NCI-H446 treated with DMSO at 0.1 percent for 48 hours (cell line): ENCODE measurements around the gene NDUFV3.
"Not testable (repeated sequence)": the region's sequence is repeated elsewhere in the genome, so short reads cannot be mapped to it uniquely, and the experiment has no call there.

Experiments used
- DNase-seq: peaks from one replicate; lab custom pipeline; 2025; lab: John Stamatoyannopoulos, UW

Gene NDUFV3

GRCh38 chr21:42892931-42893755 is at the start of gene NDUFV3:
Gene NDUFV3 (plus strand): TSS chr21:42893309. CDS start chr21:42893334, 25 bp downstream.
- peak; percentile 96 for DNase-seq

- no peak for DNase-seq
Observed at GRCh38 chr21:42844411-42845113, 48.5 kb upstream of the NDUFV3 start.

GRCh38 chr21:42845296-42845965 is 47.7 kb upstream of the NDUFV3 start:
- no peak for DNase-seq

- DNase-seq, result no peak
Observed at GRCh38 chr21:42846221-42846620, 46.9 kb upstream of the NDUFV3 start.

GRCh38 chr21:42847051-42847707 is 45.9 kb upstream of the NDUFV3 start:
- no peak for DNase-seq

- no peak for DNase-seq
Observed at GRCh38 chr21:42847726-42848125, 45.4 kb upstream of the NDUFV3 start.

GRCh38 chr21:42848144-42848931 is 44.8 kb upstream of the NDUFV3 start:
- not testable (repeated sequence) for DNase-seq

GRCh38 chr21:42848932-42849758 is 44.0 kb upstream of the NDUFV3 start:
- DNase-seq, result no peak

- DNase-seq, result no peak
Observed at GRCh38 chr21:42849759-42850412, 43.2 kb upstream of the NDUFV3 start.

GRCh38 chr21:42850463-42850862 is 42.6 kb upstream of the NDUFV3 start:
- no peak for DNase-seq

GRCh38 chr21:42850866-42851391 is 42.2 kb upstream of the NDUFV3 start:
- DNase-seq, result no peak

GRCh38 chr21:42851812-42852665 is 41.1 kb upstream of the NDUFV3 start:
- DNase-seq, result no peak

- no peak for DNase-seq
Observed at GRCh38 chr21:42852925-42853570, 40.1 kb upstream of the NDUFV3 start.

- DNase-seq, result no peak
Observed at GRCh38 chr21:42853621-42854020, 39.5 kb upstream of the NDUFV3 start.

GRCh38 chr21:42854246-42855010 is 38.7 kb upstream of the NDUFV3 start:
- DNase-seq, result no peak

- DNase-seq, result no peak
Observed at GRCh38 chr21:42855171-42855936, 37.8 kb upstream of the NDUFV3 start.

GRCh38 chr21:42855937-42856335 is 37.2 kb upstream of the NDUFV3 start:
- DNase-seq, result no peak
